Right renal pelvis (tissue), 4 donors: Measurements from ENCODE around the gene SCGB1C2. TPM values are rescaled to one million over a fixed set of nuclear protein-coding genes. Genes with fewer than 3 reads are reported as not detected.
A peak's percentile ranks its signal among the peaks of the same experiment; 100 is the strongest.
"Not testable (repeated sequence)": the region's sequence is repeated elsewhere in the genome, so short reads cannot be mapped to it uniquely, and the experiment has no call there.

Source experiments
- DNase-seq, 4 donors: peaks; one replicate each; pipeline ENCODE4 v3.0.0-alpha.2; 2013; ENCODE audit warnings: low read depth in 4 of 4, low spot score in 3 of 4, missing footprints in 1 of 4
- polyA plus RNA-seq, 4 donors: library from polyadenylated mRNA; unstranded; fragments of 120-200 nt; gene quantifications; one replicate each; pipeline ENCODE4 v1.2.1, GENCODE V29; 2013; ENCODE audit not compliant: insufficient read length in 4 of 4

Gene SCGB1C2
- 1 to 10 TPM; 1.6 to 2.6 (median 2.0) TPM for polyA plus RNA-seq

DNA sequence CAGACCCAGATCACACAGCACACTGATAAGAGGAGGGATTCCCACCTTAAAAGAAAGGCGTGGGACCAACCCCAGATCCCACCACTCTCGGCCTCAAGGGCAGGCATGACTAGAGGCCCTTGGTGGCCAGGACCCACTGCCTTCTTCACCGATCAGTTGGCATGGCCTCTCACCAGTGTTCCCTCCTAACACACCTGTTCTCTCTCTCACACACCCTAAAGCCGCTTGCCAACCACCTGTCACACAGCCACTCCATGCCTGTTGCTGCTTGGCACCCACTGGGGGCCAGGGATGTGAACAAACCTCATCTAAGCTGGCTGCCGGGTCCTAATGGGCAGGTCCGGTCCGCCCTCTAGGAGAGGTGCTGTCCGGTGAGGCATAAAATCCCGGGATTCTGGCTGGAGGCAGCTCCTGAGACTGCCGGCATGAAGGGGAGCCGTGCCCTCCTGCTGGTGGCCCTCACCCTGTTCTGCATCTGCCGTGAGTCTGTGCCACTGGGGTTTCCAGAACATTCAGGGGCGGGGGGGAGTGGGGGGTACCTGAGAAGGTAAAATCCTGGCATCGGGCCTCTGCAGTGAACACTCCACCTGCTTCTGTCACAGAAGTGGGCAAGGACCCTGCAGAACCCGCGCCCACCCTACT, at the start of gene SCGB1C2:
Gene SCGB1C2 (plus strand): TSS at position 404 of the 642 bp plus-strand sequence. CDS start 22 bp downstream, at position 426.
- not testable (repeated sequence) for DNase-seq

GRCh38 chr17:113111-113510, 24.3 kb upstream of the SCGB1C2 start:
- DNase-seq = peak in 1 of 4 donors; percentile 10

DNA sequence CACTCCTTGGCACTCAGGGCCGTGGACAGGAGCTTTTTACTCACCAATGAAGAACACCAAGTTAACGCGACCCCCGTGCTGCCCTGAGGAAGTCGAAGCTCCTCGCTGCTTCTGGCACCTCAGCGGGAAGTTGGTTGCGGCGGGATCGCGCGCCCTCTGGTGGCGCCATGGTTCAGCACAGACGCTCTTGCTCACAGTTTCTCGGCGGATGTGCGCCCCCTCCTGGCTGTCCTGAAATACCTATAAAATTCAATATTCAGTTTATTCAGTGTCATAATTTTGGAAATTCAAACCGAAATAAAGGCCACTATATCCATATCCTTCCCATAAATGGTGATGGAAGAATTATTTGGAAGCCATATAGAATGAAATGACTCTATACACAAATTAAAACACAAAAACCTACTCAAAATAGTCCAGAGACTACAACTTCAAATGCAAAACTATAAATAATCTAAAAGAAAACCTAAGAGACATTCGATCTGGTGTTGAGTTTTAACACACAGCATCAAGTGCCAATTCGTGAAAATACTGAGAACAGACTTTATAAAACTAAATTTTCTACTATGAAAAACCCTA, 18.9 kb upstream of the SCGB1C2 start:
- not testable (repeated sequence) for DNase-seq

- DNase-seq = not testable (repeated sequence)
Observed at GRCh38 chr17:133932-134331, 3.4 kb upstream of the SCGB1C2 start.

DNA sequence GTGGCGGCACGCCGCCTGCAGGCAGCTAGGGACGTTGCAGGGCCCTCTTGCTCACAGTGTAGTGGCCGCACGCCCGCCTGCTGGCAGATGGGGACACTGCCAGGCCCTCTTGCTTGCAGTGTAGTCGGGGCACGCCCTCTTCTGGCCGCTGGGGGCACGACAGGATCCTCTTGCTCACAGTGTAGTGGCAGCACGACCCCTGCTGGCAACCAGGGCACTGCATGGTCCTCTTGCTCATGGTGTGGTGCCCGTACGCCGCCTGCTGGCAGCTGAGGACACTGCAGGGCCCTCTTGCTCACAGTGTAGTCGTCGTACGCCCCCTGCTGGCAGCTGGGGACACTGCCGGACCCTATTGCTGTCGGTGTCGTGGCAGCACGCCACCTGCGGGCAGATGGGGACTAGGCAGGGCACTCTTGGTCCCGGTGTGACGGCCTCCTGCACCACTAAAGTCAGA, 3.0 kb upstream of the SCGB1C2 start:
- DNase-seq = not testable (repeated sequence)

GRCh38 chr17:135022-135421, 2.3 kb upstream of the SCGB1C2 start:
- not testable (repeated sequence) for DNase-seq

DNA sequence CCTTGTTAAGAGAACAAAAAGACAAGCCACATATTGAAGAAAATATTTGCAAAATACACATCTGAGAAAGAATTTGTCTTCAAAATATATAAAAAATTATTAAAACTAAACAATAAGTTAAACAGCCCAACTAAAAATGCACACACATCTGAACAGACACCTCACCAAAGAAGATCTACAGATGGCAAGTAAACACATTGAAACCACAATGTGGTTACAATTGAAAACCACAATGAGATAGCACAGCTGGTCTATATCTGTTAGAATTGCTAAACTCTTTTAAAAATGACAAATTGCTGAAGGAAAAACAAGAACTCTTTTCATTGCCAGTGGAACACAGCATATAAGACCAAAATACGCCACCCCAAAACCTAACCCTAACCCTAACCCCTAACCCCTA, 1.5 kb upstream of the SCGB1C2 start:
- not testable (repeated sequence) for DNase-seq

DNA sequence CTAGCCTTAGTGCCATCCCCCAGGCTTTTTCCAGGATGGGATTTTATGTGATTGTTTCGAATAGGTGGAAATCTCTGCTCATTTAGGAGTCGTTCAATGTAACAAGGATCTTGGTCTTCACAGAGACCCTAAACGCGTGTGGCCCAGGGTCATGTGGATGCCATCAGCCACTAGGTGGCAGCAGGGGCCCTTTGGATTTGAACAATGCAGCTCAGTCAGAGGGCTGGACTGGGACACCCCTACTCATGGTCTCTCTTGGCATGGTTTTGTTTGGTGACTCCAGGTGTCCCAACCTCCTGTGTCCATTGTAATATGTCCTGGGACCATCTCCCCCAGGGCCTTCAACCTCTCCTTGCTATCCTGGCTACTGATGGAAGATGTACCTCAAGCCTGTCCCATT, 838 bp upstream of the SCGB1C2 start:
- not testable (repeated sequence) for DNase-seq

DNA sequence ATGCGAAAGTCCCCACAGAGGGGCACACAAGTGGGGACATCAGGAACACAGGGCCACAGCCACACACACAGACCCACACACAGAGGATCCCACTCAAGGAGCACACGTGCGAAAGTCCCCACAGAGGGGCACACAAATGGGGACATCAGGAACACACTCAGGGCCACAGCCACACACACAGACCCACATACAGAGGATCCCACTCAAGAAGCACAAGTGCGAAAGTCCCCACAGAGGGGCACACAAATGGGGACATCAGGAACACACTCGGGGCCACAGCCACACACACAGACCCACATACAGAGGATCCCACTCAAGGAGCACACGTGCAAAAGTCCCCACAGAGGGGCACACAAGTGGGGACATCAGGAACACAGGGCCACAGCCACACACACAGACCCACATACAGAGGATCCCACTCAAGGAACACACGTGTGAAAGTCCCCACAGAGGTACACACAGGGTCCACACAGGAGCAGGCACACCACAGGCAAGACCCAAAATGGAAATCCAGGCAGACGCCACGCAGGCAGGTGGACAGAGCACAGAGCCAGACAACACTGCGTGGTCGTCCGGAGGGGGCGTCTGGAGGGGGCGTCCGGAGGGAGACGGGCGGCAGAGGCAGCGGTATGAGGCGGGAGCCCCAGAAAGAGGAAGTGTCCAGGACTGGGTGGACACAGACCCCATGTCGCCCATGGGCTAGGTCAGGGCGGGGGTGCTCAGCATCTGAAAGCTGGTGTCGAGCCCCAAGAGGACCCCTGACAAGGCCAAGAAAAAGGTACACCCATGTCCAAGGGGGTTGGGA, 2.2 kb downstream of the SCGB1C2 start:
- not testable (repeated sequence) for DNase-seq

- DNase-seq = no peak
Observed at GRCh38 chr17:142102-142661, 4.8 kb downstream of the SCGB1C2 start.

GRCh38 chr17:142876-143784, 5.8 kb downstream of the SCGB1C2 start:
- no peak for DNase-seq

GRCh38 chr17:143785-144281, 6.5 kb downstream of the SCGB1C2 start:
- DNase-seq = peak; percentile 39 to 66 (median 50)

DNA sequence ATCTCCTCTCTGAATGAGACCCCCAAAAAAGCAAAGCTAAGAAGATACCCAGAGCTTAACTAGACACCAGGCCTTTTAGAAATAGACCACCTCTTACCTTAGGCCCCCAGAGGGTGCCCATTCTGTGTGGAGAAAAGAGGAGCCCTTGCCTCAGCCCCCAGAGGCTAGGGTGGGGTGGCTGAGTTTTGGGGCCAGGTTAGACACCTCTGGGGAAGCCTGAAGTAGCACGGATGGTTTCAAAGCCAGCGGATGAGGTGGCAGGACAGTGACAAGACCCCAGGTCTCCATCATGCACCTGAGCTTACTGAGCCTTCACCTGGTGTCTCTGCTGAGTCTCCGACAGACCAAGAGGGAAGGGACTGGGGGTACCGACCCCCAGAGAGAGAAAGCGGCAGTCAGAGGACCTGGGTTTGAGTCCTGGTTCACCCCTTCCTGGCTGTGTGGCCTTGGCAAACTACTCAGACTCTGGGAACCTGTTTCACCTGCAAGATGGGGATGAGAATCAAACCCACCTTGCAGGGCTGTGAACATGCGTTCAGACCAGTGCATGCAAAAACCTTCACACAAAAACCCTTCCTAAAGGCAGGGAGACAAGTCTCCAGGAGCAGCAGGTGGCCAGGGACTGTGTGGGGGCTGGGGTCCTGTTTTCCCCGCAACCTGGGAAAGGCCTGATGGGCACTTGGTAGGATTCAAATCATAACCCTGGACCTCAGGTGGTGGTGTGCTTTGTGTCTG, 7.7 kb downstream of the SCGB1C2 start:
- no peak for DNase-seq

DNA sequence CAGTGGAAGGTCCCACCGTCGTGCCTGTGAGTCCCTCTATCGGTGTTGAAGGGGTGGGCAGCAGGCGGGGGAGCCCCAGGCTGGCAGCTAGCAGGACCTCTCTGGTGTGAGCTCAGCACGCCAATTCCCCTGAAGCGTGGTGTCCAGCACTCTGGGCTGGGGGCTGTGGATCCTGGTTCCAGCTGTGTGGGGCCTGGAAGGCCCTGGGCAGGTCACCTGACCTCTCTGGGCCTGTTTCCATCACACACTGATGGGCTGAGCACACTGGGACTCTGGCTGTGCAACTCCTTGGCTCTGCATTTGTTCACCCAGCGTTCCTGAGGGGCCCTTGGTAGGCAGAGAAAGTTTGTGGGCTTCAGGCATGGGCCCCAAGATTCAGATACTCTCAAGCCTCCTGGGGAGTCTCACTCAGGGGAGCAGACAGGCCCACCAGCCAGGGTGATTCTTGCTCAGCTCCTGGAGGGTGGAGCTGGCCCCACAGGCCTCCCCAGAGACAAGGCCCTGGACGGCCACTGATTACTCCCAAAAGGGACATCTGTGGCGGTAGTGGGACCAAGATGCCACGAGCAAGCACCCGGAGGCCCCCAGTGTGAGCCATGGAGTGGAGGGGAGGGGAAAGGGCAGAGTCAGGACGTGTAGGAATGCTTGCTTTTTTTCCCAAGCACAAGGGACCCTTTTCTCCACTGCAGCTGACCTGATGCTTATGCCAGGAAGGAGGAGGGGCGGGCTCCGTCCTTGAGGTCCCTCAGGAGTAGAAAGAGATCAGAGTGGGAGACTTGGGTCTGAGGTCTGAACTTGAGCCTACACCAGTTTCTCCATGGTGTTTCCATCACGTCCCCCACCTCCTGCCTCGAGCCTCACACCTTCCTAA, 8.5 kb downstream of the SCGB1C2 start:
- no peak for DNase-seq

- no peak for DNase-seq
Observed at GRCh38 chr17:146546-146945, 9.2 kb downstream of the SCGB1C2 start.

- DNase-seq = no peak
Observed at GRCh38 chr17:146983-147761, 9.8 kb downstream of the SCGB1C2 start.
